Sigmoid colon (tissue), 7 donors: ENCODE measurements around the gene EXTL1. TPM values are rescaled to one million over a fixed set of nuclear protein-coding genes. Genes with fewer than 3 reads are reported as not detected.

Experiments used
- DNase-seq: peaks from one replicate; pipeline ENCODE4 v3.0.0-alpha.2; 2019
- H3K27ac ChIP-seq, 4 donors: fragments of 200-600 bp; sonication (generic); one replicate each; pipeline ENCODE4 v1.5.1; 2016 to 2019; ENCODE audit warnings: mild to moderate bottlenecking in 1 of 4
- H3K27me3 ChIP-seq, 3 donors: fragments of 200-600 bp; sonication (generic); one replicate each; pipeline ENCODE4 v1.5.1; 2019; ENCODE audit warnings: mild to moderate bottlenecking in 1 of 3
- H3K36me3 ChIP-seq, 4 donors: fragments of 200-600 bp; sonication (generic); one replicate each; pipeline ENCODE4 v1.5.1; 2016 to 2019
- H3K4me1 ChIP-seq, 4 donors: fragments of 200-600 bp; sonication (generic); one replicate each; pipeline ENCODE4 v1.5.1; 2017 to 2019
- H3K4me3 ChIP-seq, 4 donors: fragments of 200-600 bp; sonication (generic); one replicate each; pipeline ENCODE4 v1.5.1; 2017 to 2019; ENCODE audit warnings: mild to moderate bottlenecking in 2 of 4, moderate library complexity in 1 of 4
- H3K9me3 ChIP-seq, 4 donors: fragments of 200-600 bp in 3 of 4; sonication (generic) in 3 of 4; one replicate each; pipeline versions ENCODE4 v1.5.1 to v1.6.1; 2013 to 2019
- CTCF ChIP-seq, 4 experiments: fragments of 450-650 bp in 3 of 4; fragments of 200-600 bp in 1 of 4; IDR thresholded peaks; one replicate each; pipeline ENCODE4 v1.5.1; 2016 to 2019; ENCODE audit warnings: antibody characterized with exemption in 4 of 4, mild to moderate bottlenecking in 3 of 4, moderate library complexity in 2 of 4
- EP300 ChIP-seq, 4 donors: sonication (generic); formaldehyde crosslinking; IDR thresholded peaks; one replicate each; pipeline ENCODE4 v1.6.1; 2017; ENCODE audit warnings: antibody characterized with exemption in 4 of 4
- POLR2A ChIP-seq, 2 donors: fragments of 450-650 bp; IDR thresholded peaks; one replicate each; pipeline ENCODE4 v1.6.1; 2016; ENCODE audit warnings: antibody characterized with exemption in 2 of 2, mild to moderate bottlenecking in 2 of 2, moderate library complexity in 2 of 2
- POLR2AphosphoS5 ChIP-seq, 4 donors: sonication (generic); formaldehyde crosslinking; IDR thresholded peaks; one replicate each; pipeline ENCODE4 v1.6.1; 2017; ENCODE audit warnings: antibody characterized with exemption in 4 of 4
- WGBS, 2 donors: extraction: QIAGEN DNeasy Blood & Tissue Kit; methylation state at CpG; one replicate each; pipeline ENCODE4 v1.1.7; 2013; 5-methylcytosine and 5-hydroxymethylcytosine counted together
- intact Hi-C: fragments of 100-400 bp; cut with DNase I; formaldehyde crosslinking; loops from one replicate; pipeline ENCODE4 v1.15.1; 2023
- polyA plus RNA-seq, 3 donors: library from polyadenylated mRNA; stranded (reverse); fragments of 200-250 nt; gene quantifications; one replicate each; pipeline ENCODE4 v1.2.3, GENCODE V29; 2013
- total RNA-seq, 4 donors: library from RNA; depleted of rRNA; stranded (reverse); fragments of >200 nt; gene quantifications; one replicate each; pipeline ENCODE4 v1.1.0, GENCODE V29; 2016
- donor health status: healthy with polysubstance abuse.
- donor health status: Bipolar disorder and iron deficiency.
- donor health status: healthy.

Gene EXTL1
- total and polyA plus RNA-seq, 7 donors, result under 0.01 to 1.5 (median 1.0) TPM; not detected in 1

- no peak overlapping the region for H3K27ac ChIP-seq
- no peak for TF ChIP-seq CTCF (IDR thresholded peaks at IDR 0.05)
- no peak for TF ChIP-seq EP300 (IDR thresholded peaks at IDR 0.05)
- no peak for TF ChIP-seq POLR2AphosphoS5 (IDR thresholded peaks at IDR 0.05)
- no peak for TF ChIP-seq POLR2A (IDR thresholded peaks at IDR 0.05)
Observed at GRCh38 chr1:26037904-26038303, 16.3 kb downstream of the EXTL1 start.

DNA sequence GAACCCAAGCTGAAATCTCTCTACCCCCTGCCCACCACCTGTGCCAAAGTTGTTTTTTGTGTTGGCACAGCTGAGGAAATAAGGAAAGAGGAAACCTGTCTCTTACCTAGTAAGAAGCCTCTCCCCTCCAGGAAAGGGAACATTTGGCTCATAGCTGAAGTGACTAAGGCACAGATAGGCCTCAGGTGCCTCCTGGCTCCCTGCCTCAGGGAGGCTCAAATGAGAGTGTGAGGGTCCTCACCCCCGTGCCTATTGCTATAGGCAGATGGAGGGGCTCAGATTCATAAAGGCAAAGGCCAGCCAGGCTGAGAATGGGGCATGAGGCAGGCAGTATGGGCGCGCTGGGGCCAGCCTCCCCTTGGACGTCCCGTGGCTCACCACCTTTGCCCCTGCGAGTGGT lies 16.9 kb downstream of the EXTL1 start:
- DNase-seq, result no peak
- whole genome bisulfite sequencing, 2 donors, result 86% methylated on average over 6 of the region's 6 CpGs
- H3K9me3 ChIP-seq, result no peaks in the 10 kb centered on the region
- no peaks in the 10 kb centered on the region for H3K36me3 ChIP-seq
- H3K4me3 ChIP-seq, result no peak overlapping the region
- peaks cover 0 to 8% (median 5%) of the 10 kb centered on the region in 3 donors for H3K27me3 ChIP-seq
- no peak overlapping the region for H3K27ac ChIP-seq
- intact Hi-C loops, result loop anchor here (5.0 kb wide), 1 partner anchor 124 kb away; no protein-coding TSS in a partner anchor
- peaks cover 0 to 15% (median 11%) of the 10 kb centered on the region in 4 donors for H3K4me1 ChIP-seq
- no peak for TF ChIP-seq EP300 (IDR thresholded peaks at IDR 0.05)
- no peak for TF ChIP-seq POLR2AphosphoS5 (IDR thresholded peaks at IDR 0.05)
- no peak for TF ChIP-seq CTCF (IDR thresholded peaks at IDR 0.05)
- no peak for TF ChIP-seq POLR2A (IDR thresholded peaks at IDR 0.05)

More at GRCh38 chr1:26037904-26038303, 16.3 kb downstream of the EXTL1 start:
- DNase-seq, result no peak
- no peaks in the 10 kb centered on the region for H3K36me3 ChIP-seq
- intact Hi-C loops, result loop anchor here (2.0 to 5.0 kb wide), 2 partner anchors 73 to 124 kb away; partner anchors contain the start of gene PDIK1L
- 79 to 86% methylated on average over 6 of the region's 6 CpGs for WGBS, 2 donors
- H3K9me3 ChIP-seq, result no peaks in the 10 kb centered on the region
- no peak overlapping the region for H3K4me3 ChIP-seq
- peaks cover 0 to 13% (median 2%) of the 10 kb centered on the region in 3 donors for H3K27me3 ChIP-seq
- peaks cover 0 to 15% (median 11%) of the 10 kb centered on the region in 4 donors for H3K4me1 ChIP-seq

DNA sequence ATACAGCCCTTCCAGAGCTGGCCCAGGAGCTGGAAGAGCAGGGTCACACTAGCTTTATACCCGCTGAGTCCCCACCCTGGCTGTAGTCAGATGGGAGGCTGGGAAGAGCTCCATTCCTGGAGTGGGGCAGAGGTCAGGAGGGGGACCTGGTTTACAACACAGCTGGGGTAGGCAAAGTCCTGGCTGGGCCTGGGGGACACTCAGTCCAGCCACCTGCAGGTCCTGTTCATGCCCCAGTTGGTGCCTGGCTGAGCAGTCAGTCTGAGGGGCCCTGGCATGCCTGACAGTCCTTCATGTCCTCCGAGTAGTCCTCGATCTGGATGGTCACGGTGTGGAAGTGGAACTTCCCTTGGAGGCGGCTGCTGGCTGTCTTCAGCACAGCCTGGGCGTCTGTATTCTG lies 17.3 kb downstream of the EXTL1 start:
- 81 to 85% methylated on average over 6 of the region's 6 CpGs for WGBS, 2 donors
- no peak for DNase-seq
- intact Hi-C loops, result loop anchor here (5.0 kb wide), 1 partner anchor 123 kb away; no protein-coding TSS in a partner anchor

GRCh38 chr1:26041401-26041800 lies 19.8 kb downstream of the EXTL1 start:
- intact Hi-C loops, result no loop called here

More for the DNA sequence above, 17.3 kb downstream of the EXTL1 start:
- no peaks in the 10 kb centered on the region for H3K9me3 ChIP-seq
- H3K27ac ChIP-seq, result no peak overlapping the region
- TF ChIP-seq POLR2AphosphoS5 (IDR thresholded peaks at IDR 0.05) (no peak), POLR2A (IDR thresholded peaks at IDR 0.05) (no peak), EP300 (IDR thresholded peaks at IDR 0.05) (no peak), CTCF (IDR thresholded peaks at IDR 0.05) (no peak)
- peaks cover 0 to 15% (median 11%) of the 10 kb centered on the region in 4 donors for H3K4me1 ChIP-seq
- H3K4me3 ChIP-seq, result no peak overlapping the region
- H3K36me3 ChIP-seq, result no peaks in the 10 kb centered on the region
- peaks cover 0 to 9% (median 8%) of the 10 kb centered on the region in 3 donors for H3K27me3 ChIP-seq

More at GRCh38 chr1:26041401-26041800, 19.8 kb downstream of the EXTL1 start:
- H3K4me1 ChIP-seq, result peaks cover 0 to 16% (median 12%) of the 10 kb centered on the region in 4 donors
- H3K9me3 ChIP-seq, result no peaks in the 10 kb centered on the region
- no peak overlapping the region for H3K27ac ChIP-seq
- no peak for DNase-seq
- H3K4me3 ChIP-seq, result no peak overlapping the region
- peaks cover 14 to 33% (median 33%) of the 10 kb centered on the region in 3 donors for H3K27me3 ChIP-seq
- no peaks in the 10 kb centered on the region for H3K36me3 ChIP-seq
- TF ChIP-seq POLR2AphosphoS5 (IDR thresholded peaks at IDR 0.05) (no peak), POLR2A (IDR thresholded peaks at IDR 0.05) (no peak), EP300 (IDR thresholded peaks at IDR 0.05) (no peak), CTCF (IDR thresholded peaks at IDR 0.05) (no peak)
- 75 to 86% methylated on average over 7 of the region's 7 CpGs for WGBS, 2 donors
